Measurements from ENCODE around the gene MYOZ2. TPM values are rescaled to one million over a fixed set of nuclear protein-coding genes. Genes with fewer than 3 reads are reported as not detected.
"Not testable (repeated sequence)": the region's sequence is repeated elsewhere in the genome, so short reads cannot be mapped to it uniquely, and the experiment has no call there.

The MYOZ2 gene
- total RNA-seq, 4 donors from 2014 or later: not detected

- intact Hi-C loops (cut with DNase I): no loop called here
Measured at GRCh38 chr4:119170195-119170594, 34.6 kb downstream of the MYOZ2 start.

GRCh38 chr4:119172223-119172622, 36.6 kb downstream of the MYOZ2 start:
- WGBS, 2 donors: 92 to 95% methylated on average over 7 of the region's 7 CpGs
- TF ChIP-seq CTCF (IDR thresholded peaks at IDR 0.05) (no peak), POLR2A (IDR thresholded peaks at IDR 0.05) (no peak)
- no peaks in the 10 kb centered on the region for H3K4me1 ChIP-seq
- no peak overlapping the region for H3K4me3 ChIP-seq (replicated peaks in 1 of 3)
- H3K9me3 ChIP-seq: no peaks in the 10 kb centered on the region
- no peak for DNase-seq
- no peaks in the 10 kb centered on the region for H3K36me3 ChIP-seq
- H3K27me3 ChIP-seq: no peaks in the 10 kb centered on the region
- intact Hi-C loops (cut with DNase I): no loop called here
- no peak overlapping the region for H3K27ac ChIP-seq

More at GRCh38 chr4:119170195-119170594, 34.6 kb downstream of the MYOZ2 start:
- DNase-seq: no peak
- Histone ChIP-seq H3K27ac (no peak overlapping the region), H3K27me3 (no peaks in the 10 kb centered on the region), H3K9me3 (no peaks in the 10 kb centered on the region), H3K4me3 (replicated peaks in 1 of 3) (no peak overlapping the region), H3K36me3 (no peaks in the 10 kb centered on the region), H3K4me1 (no peaks in the 10 kb centered on the region)
- TF ChIP-seq POLR2A (IDR thresholded peaks at IDR 0.05): no peak

GRCh38 chr4:119173729-119174361, 38.2 kb downstream of the MYOZ2 start:
- 91 to 98% methylated on average over 7 to 10 of the region's 30 CpGs for WGBS, 2 donors
- H3K36me3 ChIP-seq; intact Hi-C loops (cut with DNase I); H3K4me1 ChIP-seq; H3K4me3 ChIP-seq (replicated peaks in 1 of 3); H3K9me3 ChIP-seq; H3K27ac ChIP-seq; DNase-seq; H3K27me3 ChIP-seq: not testable (repeated sequence)

GRCh38 chr4:119179011-119179410, 43.4 kb downstream of the MYOZ2 start:
- Histone ChIP-seq H3K9me3 (no peaks in the 10 kb centered on the region), H3K27me3 (no peaks in the 10 kb centered on the region), H3K27ac (no peak overlapping the region), H3K36me3 (no peaks in the 10 kb centered on the region), H3K4me1 (no peaks in the 10 kb centered on the region), H3K4me3 (replicated peaks in 1 of 3) (no peak overlapping the region)
- WGBS, 2 donors: 76 to 82% methylated on average over 1 of the region's 1 CpG
- DNase-seq: no peak
- intact Hi-C loops (cut with DNase I): no loop called here
- TF ChIP-seq POLR2A (IDR thresholded peaks at IDR 0.05) (no peak), CTCF (IDR thresholded peaks at IDR 0.05) (no peak)

GRCh38 chr4:119184128-119184527, 48.5 kb downstream of the MYOZ2 start:
- no peak overlapping the region for H3K4me3 ChIP-seq (replicated peaks in 1 of 3)
- no peak for DNase-seq
- no peak overlapping the region for H3K27ac ChIP-seq
- no peaks in the 10 kb centered on the region for H3K4me1 ChIP-seq
- H3K9me3 ChIP-seq: no peaks in the 10 kb centered on the region
- TF ChIP-seq CTCF (IDR thresholded peaks at IDR 0.05) (no peak), POLR2A (IDR thresholded peaks at IDR 0.05) (no peak)
- H3K27me3 ChIP-seq: no peaks in the 10 kb centered on the region
- 89 to 96% methylated on average over 2 of the region's 2 CpGs for WGBS, 2 donors
- no peaks in the 10 kb centered on the region for H3K36me3 ChIP-seq
- intact Hi-C loops (cut with DNase I): no loop called here

- 60 to 85% methylated on average over 1 of the region's 1 CpG for WGBS, 2 donors
- Histone ChIP-seq H3K27ac (no peak overlapping the region), H3K27me3 (no peaks in the 10 kb centered on the region), H3K4me3 (replicated peaks in 1 of 3) (no peak overlapping the region), H3K4me1 (no peaks in the 10 kb centered on the region), H3K9me3 (no peaks in the 10 kb centered on the region), H3K36me3 (no peaks in the 10 kb centered on the region)
- DNase-seq: no peak
- no peak for TF ChIP-seq POLR2A (IDR thresholded peaks at IDR 0.05)
- no peak for TF ChIP-seq CTCF (IDR thresholded peaks at IDR 0.05)
- intact Hi-C loops (cut with DNase I): no loop called here
Measured at GRCh38 chr4:119189638-119190037, 54.0 kb downstream of the MYOZ2 start.
